AG09309 (cell line): ENCODE data around the gene ZNF688.

Source experiments
- DNase-seq: peaks from one replicate; pipeline ENCODE4 v3.0.0-alpha.2; 2010; ENCODE audit warnings: low read depth
- H3K4me3 ChIP-seq: 2 replicates; pipeline ENCODE4 v1.5.1; 2011; ENCODE audit warnings: mild to moderate bottlenecking, low read depth, low read length, moderate library complexity; ENCODE audit not compliant: control insufficient read depth
- CTCF ChIP-seq: IDR thresholded peaks from 2 replicates; pipeline ENCODE4 v1.5.1; 2011; ENCODE audit warnings: mild to moderate bottlenecking, low read depth, low read length, inconsistent platforms; ENCODE audit not compliant: insufficient read depth, control insufficient read depth; ENCODE audit errors: missing control alignments

Gene ZNF688

GRCh38 chr16:30569281-30569680 is 2.2 kb downstream of the ZNF688 start:
- no peak for TF ChIP-seq CTCF
- DNase-seq, result no peak
- no peak overlapping the region for H3K4me3 ChIP-seq

- no peak overlapping the region for H3K4me3 ChIP-seq
- peak; percentile 92 for DNase-seq
- no peak for TF ChIP-seq CTCF
These were observed 3.4 kb downstream of the ZNF688 start for GRCh38 chr16:30567991-30568638.

- no peak for DNase-seq
- no peak overlapping the region for H3K4me3 ChIP-seq
- no peak for TF ChIP-seq CTCF
These were observed 4.1 kb downstream of the ZNF688 start for GRCh38 chr16:30567160-30567990.

GRCh38 chr16:30566531-30566930 is 5.0 kb downstream of the ZNF688 start:
- H3K4me3 ChIP-seq, result no peak overlapping the region
- no peak for TF ChIP-seq CTCF
- no peak for DNase-seq

GRCh38 chr16:30565984-30566383 is 5.5 kb downstream of the ZNF688 start:
- H3K4me3 ChIP-seq, result no peak overlapping the region
- DNase-seq, result no peak
- no peak for TF ChIP-seq CTCF

- DNase-seq, result no peak
- no peak overlapping the region for H3K4me3 ChIP-seq
- no peak for TF ChIP-seq CTCF
These were observed 6.0 kb downstream of the ZNF688 start for GRCh38 chr16:30565526-30565925.
